DND-41 (cell line): ENCODE data around the gene FAF1.

Experiments used
- ATAC-seq: fragments of 200-7000 bp; cut with Tn5 transposase; 3 replicates; pipeline ENCODE4 v1.9.1; 2021; ENCODE audit warnings: low read depth; ENCODE audit not compliant: insufficient read depth
- DNase-seq: peaks from one replicate; pipeline ENCODE4 v3.0.0-alpha.2; 2020
- H2AFZ ChIP-seq: 2 replicates; pipeline ENCODE4 v1.6.0; 2012; ENCODE audit warnings: low read depth, low read length
- H3K27ac ChIP-seq: 2 replicates; pipeline ENCODE4 v1.5.1; 2012; ENCODE audit warnings: low read length, inconsistent platforms
- H3K27me3 ChIP-seq: fragments of 200-600 bp; sonication (generic); 2 replicates; pipeline ENCODE4 v1.6.0; 2012; ENCODE audit warnings: low read length, mild to moderate bottlenecking, inconsistent platforms; ENCODE audit not compliant: insufficient read depth, poor library complexity
- H3K36me3 ChIP-seq: 2 replicates; pipeline ENCODE4 v1.5.1; 2012; ENCODE audit warnings: low read length, inconsistent platforms; ENCODE audit not compliant: insufficient read depth
- H3K4me1 ChIP-seq: 2 replicates; pipeline ENCODE4 v1.5.1; 2012; ENCODE audit warnings: mild to moderate bottlenecking, low read length; ENCODE audit not compliant: insufficient read depth
- H3K4me2 ChIP-seq: 2 replicates; pipeline ENCODE4 v1.6.0; 2012; ENCODE audit warnings: mild to moderate bottlenecking, moderate library complexity, low read length, inconsistent platforms; ENCODE audit not compliant: insufficient read depth
- H3K4me3 ChIP-seq, 2 experiments: fragments of 200-600 bp in 1 of 2; shearing (Covaris generic) in 1 of 2; 2 replicates each; pipeline ENCODE4 v1.5.1; 2012 to 2016; ENCODE audit warnings: inconsistent platforms in 2 of 2, low read length in 2 of 2, mild to moderate bottlenecking in 2 of 2, low read depth in 1 of 2, moderate library complexity in 1 of 2
- H3K79me2 ChIP-seq: 2 replicates; pipeline ENCODE4 v1.6.0; 2012; ENCODE audit warnings: low read length, inconsistent platforms; ENCODE audit not compliant: insufficient read depth
- H3K9ac ChIP-seq: 2 replicates; pipeline ENCODE4 v1.6.0; 2012; ENCODE audit warnings: low read depth, mild to moderate bottlenecking, inconsistent platforms, low read length, moderate library complexity
- H3K9me3 ChIP-seq: 2 replicates; pipeline ENCODE4 v1.5.1; 2012; ENCODE audit warnings: low read length, moderate library complexity, mild to moderate bottlenecking, inconsistent platforms; ENCODE audit not compliant: insufficient read depth, severe bottlenecking
- H4K20me1 ChIP-seq: 2 replicates; pipeline ENCODE4 v1.6.0; 2012; ENCODE audit warnings: low read length; ENCODE audit not compliant: insufficient read depth
- CTCF ChIP-seq: IDR thresholded peaks from 2 replicates; pipeline ENCODE4 v1.5.1; 2012; ENCODE audit warnings: borderline replicate concordance, low read length, moderate library complexity, mild to moderate bottlenecking; ENCODE audit not compliant: poor library complexity, severe bottlenecking; ENCODE audit errors: extremely low read depth
- EZH2 ChIP-seq: IDR thresholded peaks from 3 replicates; pipeline ENCODE4 v1.6.1; 2012; ENCODE audit warnings: borderline replicate concordance, low read depth, mild to moderate bottlenecking, moderate library complexity, low read length, inconsistent platforms; ENCODE audit not compliant: severe bottlenecking

The FAF1 gene

GRCh38 chr1:50702395-50702794, 257.7 kb downstream of the FAF1 start:
- H3K9me3 ChIP-seq: no peaks in the 10 kb centered on the region
- H3K27ac ChIP-seq: no peak overlapping the region
- ATAC-seq (no peak), DNase-seq (no peak)
- no peak overlapping the region for H3K4me2 ChIP-seq
- no peaks in the 10 kb centered on the region for H3K27me3 ChIP-seq
- no peak overlapping the region for H3K4me3 ChIP-seq
- H4K20me1 ChIP-seq: no peaks in the 10 kb centered on the region
- TF ChIP-seq EZH2: no peak
- TF ChIP-seq CTCF: no peak
- peaks cover 7% of the 10 kb centered on the region; the same call in 1 of the 2 replicates for H3K36me3 ChIP-seq
- H3K79me2 ChIP-seq: no peaks in the 10 kb centered on the region
- no peak overlapping the region for H3K9ac ChIP-seq
- H3K4me1 ChIP-seq: no peaks in the 10 kb centered on the region
- H2AFZ ChIP-seq: no peak overlapping the region

- no peaks in the 10 kb centered on the region for H3K27me3 ChIP-seq
- no peak for TF ChIP-seq CTCF
- TF ChIP-seq EZH2: no peak
- H3K9me3 ChIP-seq: no peaks in the 10 kb centered on the region
- no peak overlapping the region for H3K9ac ChIP-seq
- ATAC-seq: no peak
- H3K79me2 ChIP-seq: no peaks in the 10 kb centered on the region
- peaks cover 7% of the 10 kb centered on the region; the same call in 1 of the 2 replicates for H3K36me3 ChIP-seq
- H3K4me3 ChIP-seq: no peak overlapping the region
- no peaks in the 10 kb centered on the region for H3K4me1 ChIP-seq
- H2AFZ ChIP-seq: no peak overlapping the region
- no peak overlapping the region for H3K27ac ChIP-seq
- no peak for DNase-seq
- no peak overlapping the region for H3K4me2 ChIP-seq
- no peaks in the 10 kb centered on the region for H4K20me1 ChIP-seq
These were observed 258.3 kb downstream of the FAF1 start for GRCh38 chr1:50701706-50702317.

GRCh38 chr1:50700621-50701020, 259.4 kb downstream of the FAF1 start:
- Histone ChIP-seq H3K4me1 (no peaks in the 10 kb centered on the region), H3K27ac (no peak overlapping the region), H3K4me3 (no peak overlapping the region), H3K36me3 (peaks cover 3% of the 10 kb centered on the region; the same call in 1 of the 2 replicates), H3K79me2 (no peaks in the 10 kb centered on the region), H4K20me1 (no peaks in the 10 kb centered on the region), H2AFZ (no peak overlapping the region), H3K9ac (no peak overlapping the region), H3K27me3 (no peaks in the 10 kb centered on the region), H3K9me3 (no peaks in the 10 kb centered on the region), H3K4me2 (no peak overlapping the region)
- DNase-seq: no peak
- no peak for ATAC-seq
- TF ChIP-seq CTCF (no peak), EZH2 (no peak)
